ENCODE measurements around the gene LRRC26. TPM values are rescaled to one million over a fixed set of nuclear protein-coding genes. Genes with fewer than 3 reads are reported as not detected.
A peak's percentile ranks its signal among the peaks of the same experiment; 100 is the strongest.

Gene LRRC26
- total RNA-seq, 1 experiment from 2014 or later = not detected

DNA sequence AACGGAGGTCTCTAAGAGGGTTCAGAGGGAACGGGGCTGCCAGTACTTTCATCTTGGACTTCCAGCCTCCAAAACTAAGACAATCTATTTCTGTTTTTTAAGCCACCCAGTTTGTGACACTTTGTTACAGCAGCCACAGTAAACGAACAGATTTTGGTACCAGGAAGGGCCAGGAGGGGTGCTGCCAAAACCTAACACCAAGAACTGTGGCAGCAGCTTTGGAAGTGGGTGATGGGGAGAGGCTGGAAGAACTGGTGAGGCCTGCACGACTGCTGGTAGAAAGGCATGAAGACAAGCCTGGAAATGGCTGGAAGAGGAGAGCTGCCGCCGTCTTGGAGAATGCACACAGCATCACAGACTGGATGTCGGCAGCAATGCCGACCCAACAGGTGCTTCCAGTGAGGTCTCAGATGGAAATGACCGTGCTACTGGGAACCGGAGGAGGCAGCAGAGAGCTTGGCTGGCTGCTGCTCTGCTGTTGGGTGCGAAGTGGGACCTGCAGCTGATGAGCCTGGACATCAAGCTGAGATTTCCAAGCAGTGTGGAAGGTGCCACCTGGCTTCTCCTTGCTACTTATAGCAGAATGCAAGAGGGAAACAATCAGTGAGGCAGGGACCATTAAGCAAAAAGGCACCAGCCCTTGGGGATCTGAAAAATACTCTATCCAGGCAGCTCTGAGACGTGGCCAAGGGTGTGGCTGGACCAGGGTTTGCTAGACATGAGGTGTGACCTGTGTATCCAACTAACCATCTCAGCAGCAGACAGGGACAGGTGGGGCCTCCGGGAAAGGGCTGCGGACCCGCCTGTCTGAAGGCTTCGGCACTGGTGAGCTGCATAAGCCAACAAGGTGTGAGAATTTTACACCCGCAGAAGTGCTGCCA lies 6.7 kb upstream of the LRRC26 start:
- peak; percentile 52 for DNase-seq (ENCODE audit: unreplicated experiment)
- POLR2A ChIA-PET = interaction anchor here (0.6 to 1.4 kb wide), 6 partner anchors 11 to 60 kb away, joined by 3 read pairs; partner anchors contain the start of gene TPRN
- no peaks in the 10 kb centered on the region for H3K4me1 Mint-ChIP-seq (ENCODE audit: insufficient read depth, unreplicated experiment)

DNA sequence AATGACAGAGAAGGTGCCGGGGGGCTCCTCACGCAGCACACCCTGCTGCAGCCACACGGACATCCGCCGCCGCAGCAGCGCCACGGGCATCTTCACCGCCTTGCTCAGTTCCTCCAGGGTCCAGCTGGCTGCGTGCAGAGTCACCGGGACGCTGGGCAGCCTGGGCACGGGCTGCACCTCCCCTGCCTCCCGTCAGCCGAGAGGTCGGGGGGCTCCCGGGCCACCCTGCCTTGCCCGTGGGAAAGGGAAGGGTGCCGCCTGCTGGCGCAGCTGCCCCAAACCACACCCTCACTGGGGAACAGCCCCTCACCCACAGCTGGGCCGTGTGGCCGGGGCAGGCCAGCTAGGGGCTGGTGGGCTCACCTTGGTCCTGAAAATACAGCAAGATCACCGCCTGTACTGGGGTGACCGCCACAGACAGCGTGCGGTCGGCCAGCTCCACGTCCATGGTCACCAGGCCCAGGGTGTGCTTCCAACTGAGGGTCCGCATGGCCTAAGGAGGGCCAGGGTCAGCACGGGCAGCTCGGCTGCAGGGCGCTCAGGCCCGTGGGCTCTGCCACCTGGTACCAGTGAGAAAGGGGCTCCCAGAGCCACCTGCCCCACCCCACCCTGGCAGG lies 5.6 kb upstream of the LRRC26 start:
- Mint-ChIP-seq H3K4me3 (ENCODE audit: unreplicated experiment) (no peak overlapping the region), H3K9me3 (ENCODE audit: unreplicated experiment) (no peaks in the 10 kb centered on the region), H3K27ac (ENCODE audit: low read depth, unreplicated experiment) (no peak overlapping the region), H3K36me3 (ENCODE audit: insufficient read depth, unreplicated experiment) (peaks cover 6% of the 10 kb centered on the region), H3K27me3 (ENCODE audit: insufficient read depth, unreplicated experiment) (no peaks in the 10 kb centered on the region), H3K4me1 (ENCODE audit: insufficient read depth, unreplicated experiment) (no peaks in the 10 kb centered on the region)
- ChIA-PET POLR2A (interaction anchor here (1.0 kb wide), 1 partner anchor 46 kb away, joined by 3 read pairs; no protein-coding TSS in a partner anchor), CTCF (interaction anchor here (0.7 kb wide), 1 partner anchor 70 kb away, joined by 3 read pairs; no protein-coding TSS in a partner anchor)
- no TSS peak for BruUV-seq (replicated peaks)
- TF ChIP-seq, protein P1, sequence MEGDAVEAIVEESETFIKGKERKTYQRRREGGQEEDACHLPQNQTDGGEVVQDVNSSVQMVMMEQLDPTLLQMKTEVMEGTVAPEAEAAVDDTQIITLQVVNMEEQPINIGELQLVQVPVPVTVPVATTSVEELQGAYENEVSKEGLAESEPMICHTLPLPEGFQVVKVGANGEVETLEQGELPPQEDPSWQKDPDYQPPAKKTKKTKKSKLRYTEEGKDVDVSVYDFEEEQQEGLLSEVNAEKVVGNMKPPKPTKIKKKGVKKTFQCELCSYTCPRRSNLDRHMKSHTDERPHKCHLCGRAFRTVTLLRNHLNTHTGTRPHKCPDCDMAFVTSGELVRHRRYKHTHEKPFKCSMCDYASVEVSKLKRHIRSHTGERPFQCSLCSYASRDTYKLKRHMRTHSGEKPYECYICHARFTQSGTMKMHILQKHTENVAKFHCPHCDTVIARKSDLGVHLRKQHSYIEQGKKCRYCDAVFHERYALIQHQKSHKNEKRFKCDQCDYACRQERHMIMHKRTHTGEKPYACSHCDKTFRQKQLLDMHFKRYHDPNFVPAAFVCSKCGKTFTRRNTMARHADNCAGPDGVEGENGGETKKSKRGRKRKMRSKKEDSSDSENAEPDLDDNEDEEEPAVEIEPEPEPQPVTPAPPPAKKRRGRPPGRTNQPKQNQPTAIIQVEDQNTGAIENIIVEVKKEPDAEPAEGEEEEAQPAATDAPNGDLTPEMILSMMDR (IDR thresholded peaks at IDR 0.05; ENCODE audit: unreplicated experiment) = no peak
- no peak for DNase-seq (ENCODE audit: unreplicated experiment)
- intact Hi-C loops (cut with micrococcal nuclease) = loop anchor here (10.0 kb wide), 1 partner anchor 49 kb away; the partner anchor contains the start of genes CYSRT1, RNF208 and RNF224

More for the DNA sequence above, 6.7 kb upstream of the LRRC26 start:
- H3K27ac Mint-ChIP-seq (ENCODE audit: low read depth, unreplicated experiment) = peak overlapping the region; percentile 24
- no TSS peak for BruUV-seq (replicated peaks)
- H3K27me3 Mint-ChIP-seq (ENCODE audit: insufficient read depth, unreplicated experiment) = no peaks in the 10 kb centered on the region
- no peak overlapping the region for H3K4me3 Mint-ChIP-seq (ENCODE audit: unreplicated experiment)
- H3K9me3 Mint-ChIP-seq (ENCODE audit: unreplicated experiment) = no peaks in the 10 kb centered on the region
- CTCF ChIA-PET = interaction anchor here (0.7 kb wide), 2 partner anchors 70 to 429 kb away, joined by 3 read pairs; no protein-coding TSS in a partner anchor
- peaks cover 6% of the 10 kb centered on the region for H3K36me3 Mint-ChIP-seq (ENCODE audit: insufficient read depth, unreplicated experiment)
- TF ChIP-seq, protein P1 (IDR thresholded peaks at IDR 0.05; ENCODE audit: unreplicated experiment) = peak; percentile 71
- intact Hi-C loops (cut with micrococcal nuclease) = loop anchor here (10.0 kb wide), 1 partner anchor 48 kb away; the partner anchor contains the start of genes CYSRT1, RNF208 and RNF224

DNA sequence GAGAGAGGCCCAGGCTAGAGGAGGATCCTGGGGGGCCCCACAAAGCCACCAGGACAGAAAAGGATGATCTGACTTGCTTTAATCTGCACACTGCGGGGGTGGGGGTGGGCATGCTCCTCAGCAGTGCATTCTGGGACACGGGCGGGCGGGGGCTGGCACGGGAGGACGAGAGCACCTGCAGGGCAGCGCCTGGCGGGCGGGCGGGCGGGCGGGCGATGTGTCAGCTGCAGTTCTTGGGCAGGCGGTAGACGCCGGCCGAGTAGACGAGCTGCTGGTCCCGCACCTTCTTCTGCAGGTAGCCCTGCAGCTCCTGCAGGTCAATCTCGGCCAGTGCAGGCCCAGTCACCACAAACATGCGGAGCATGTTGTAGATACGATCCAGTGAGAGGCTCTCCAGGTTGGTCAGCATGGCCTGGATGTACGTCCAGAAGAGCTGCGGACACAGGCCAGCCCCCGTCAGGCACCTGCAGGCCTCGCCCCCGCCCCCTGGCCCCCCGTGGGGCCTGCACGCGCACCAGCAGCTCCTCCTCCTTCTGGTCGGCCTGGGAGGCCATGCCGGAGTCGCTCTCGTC lies 5.0 kb upstream of the LRRC26 start:
- TF ChIP-seq, protein P1 (IDR thresholded peaks at IDR 0.05; ENCODE audit: unreplicated experiment) = no peak
- H3K36me3 Mint-ChIP-seq (ENCODE audit: insufficient read depth, unreplicated experiment) = peaks cover 6% of the 10 kb centered on the region
- CTCF ChIA-PET = interaction anchor here (0.7 kb wide), 2 partner anchors 35 to 71 kb away, joined by 3 read pairs; no protein-coding TSS in a partner anchor
- DNase-seq (ENCODE audit: unreplicated experiment) = no peak
- POLR2A ChIA-PET = interaction anchor here (0.6 to 1.0 kb wide), 2 partner anchors 45 to 91 kb away, joined by 3 to 4 read pairs; no protein-coding TSS in a partner anchor
- H3K27me3 Mint-ChIP-seq (ENCODE audit: insufficient read depth, unreplicated experiment) = no peaks in the 10 kb centered on the region
- BruUV-seq (replicated peaks) = no TSS peak
- intact Hi-C loops (cut with micrococcal nuclease) = loop anchor here (10.0 kb wide), 1 partner anchor 50 kb away; the partner anchor contains the start of genes CYSRT1, RNF208 and RNF224
- H3K4me3 Mint-ChIP-seq (ENCODE audit: unreplicated experiment) = no peak overlapping the region
- no peaks in the 10 kb centered on the region for H3K4me1 Mint-ChIP-seq (ENCODE audit: insufficient read depth, unreplicated experiment)
- no peaks in the 10 kb centered on the region for H3K9me3 Mint-ChIP-seq (ENCODE audit: unreplicated experiment)
- H3K27ac Mint-ChIP-seq (ENCODE audit: low read depth, unreplicated experiment) = no peak overlapping the region
